ENCODE results near the gene SPACA9. TPM values are rescaled to one million over a fixed set of nuclear protein-coding genes. Genes with fewer than 3 reads are reported as not detected.

The SPACA9 gene
- total RNA-seq, 1 donor from 2014 or later = 5.0 TPM

- DNase-seq = no peak
- no peak overlapping the region for H3K27ac Mint-ChIP-seq (ENCODE audit: unreplicated experiment)
- H3K9me3 Mint-ChIP-seq (ENCODE audit: unreplicated experiment) = peaks cover 6% of the 10 kb centered on the region
- no peak overlapping the region for H3K4me3 Mint-ChIP-seq (ENCODE audit: unreplicated experiment)
- H3K4me1 Mint-ChIP-seq (ENCODE audit: low read depth, unreplicated experiment) = peaks cover 21% of the 10 kb centered on the region
- no peak for TF ChIP-seq CTCF (IDR thresholded peaks at IDR 0.05; ENCODE audit: partially characterized antibody, unreplicated experiment)
- H3K36me3 Mint-ChIP-seq (ENCODE audit: unreplicated experiment) = no peaks in the 10 kb centered on the region
- peaks cover 2% of the 10 kb centered on the region for H3K27me3 Mint-ChIP-seq (ENCODE audit: unreplicated experiment)
Measured at GRCh38 chr9:132939169-132939568, 60.5 kb downstream of the SPACA9 start.

Other genes with a start within 250 kb of the SPACA9 start
- gene DDX31, start 208.9 kb upstream of the SPACA9 start, total RNA-seq (ENCODE audit: unreplicated experiment) = 8.7 TPM
- 19.6 TPM for gene GTF3C4, start 208.4 kb upstream of the SPACA9 start, total RNA-seq (ENCODE audit: unreplicated experiment)
- 0.44 TPM for gene AK8, start 614 bp upstream of the SPACA9 start, total RNA-seq (ENCODE audit: unreplicated experiment)
- gene TSC1, start 65.7 kb downstream of the SPACA9 start, total RNA-seq (ENCODE audit: unreplicated experiment) = 89.3 TPM
- gene GFI1B, start 99.8 kb downstream of the SPACA9 start, total RNA-seq (ENCODE audit: unreplicated experiment) = not detected
- 95.2 TPM for gene GTF3C5, start 152.1 kb downstream of the SPACA9 start, total RNA-seq (ENCODE audit: unreplicated experiment)
- 3.8 TPM for gene CEL, start 183.1 kb downstream of the SPACA9 start, total RNA-seq (ENCODE audit: unreplicated experiment)
- 449 TPM for gene RALGDS, start 242.3 kb downstream of the SPACA9 start, total RNA-seq (ENCODE audit: unreplicated experiment)

Data from glutamatergic neuron (in vitro differentiated cells).